ENCODE data around the gene RACK1. TPM values are rescaled to one million over a fixed set of nuclear protein-coding genes. Genes with fewer than 3 reads are reported as not detected.

RACK1 gene
- total RNA-seq, 1 donor from 2014 or later = 4,370 TPM

DNA sequence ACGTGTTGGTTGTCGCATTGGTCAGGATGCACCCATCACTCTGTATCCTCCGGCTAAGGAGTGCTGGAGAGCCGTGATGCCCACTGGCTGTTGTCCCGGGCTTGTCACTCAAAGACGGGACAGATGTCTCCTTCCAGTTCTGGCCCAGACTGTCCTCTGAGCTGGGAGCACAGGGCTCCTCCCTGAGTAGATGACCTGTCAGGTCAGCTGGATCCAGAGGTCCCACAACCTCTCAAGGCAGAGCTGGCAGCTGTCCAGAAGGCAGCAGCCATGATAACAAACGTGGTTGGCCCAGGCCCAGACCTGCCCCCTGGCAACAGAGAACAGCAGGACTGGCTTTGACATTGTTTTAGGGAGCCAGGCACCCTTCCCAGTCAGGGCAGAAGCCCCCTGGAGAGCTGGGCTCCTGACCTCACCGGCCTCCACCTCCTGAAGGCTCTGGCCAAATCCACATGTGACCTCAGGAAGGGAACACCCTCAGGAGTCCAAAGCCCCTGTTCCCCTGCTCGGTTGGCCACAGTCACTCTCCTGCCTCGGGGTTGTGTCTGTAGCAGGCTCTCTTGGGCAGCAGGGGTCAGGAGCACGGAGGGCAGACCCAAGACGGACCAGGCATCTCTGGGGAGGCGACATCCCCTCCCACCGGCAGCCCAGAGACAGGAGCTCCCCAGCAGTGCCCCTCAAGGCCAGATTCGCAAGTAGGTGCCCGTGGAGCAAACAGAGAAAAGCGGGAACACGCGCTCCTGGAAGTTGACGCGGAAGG, 49.0 kb downstream of the RACK1 start:
- peak; percentile 13 for DNase-seq

DNA sequence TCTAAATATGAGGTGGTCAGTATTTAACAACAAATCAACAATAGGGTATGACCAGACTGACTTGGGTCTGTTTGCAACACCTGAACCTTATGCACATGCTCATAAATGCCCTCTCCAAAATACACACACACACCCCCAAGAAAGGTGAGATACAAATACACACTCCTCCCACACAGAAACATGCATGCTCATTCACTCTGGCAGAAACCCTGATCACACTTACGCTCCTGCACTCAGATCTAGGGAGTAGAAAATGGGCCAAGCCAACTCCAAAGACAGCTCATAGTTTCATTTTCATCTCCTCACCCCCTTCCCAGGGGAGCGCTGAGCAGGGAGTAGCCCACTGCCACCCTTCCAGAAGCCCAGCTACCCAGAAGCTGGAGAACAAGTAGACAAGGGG, 50.0 kb downstream of the RACK1 start:
- DNase-seq = no peak

DNA sequence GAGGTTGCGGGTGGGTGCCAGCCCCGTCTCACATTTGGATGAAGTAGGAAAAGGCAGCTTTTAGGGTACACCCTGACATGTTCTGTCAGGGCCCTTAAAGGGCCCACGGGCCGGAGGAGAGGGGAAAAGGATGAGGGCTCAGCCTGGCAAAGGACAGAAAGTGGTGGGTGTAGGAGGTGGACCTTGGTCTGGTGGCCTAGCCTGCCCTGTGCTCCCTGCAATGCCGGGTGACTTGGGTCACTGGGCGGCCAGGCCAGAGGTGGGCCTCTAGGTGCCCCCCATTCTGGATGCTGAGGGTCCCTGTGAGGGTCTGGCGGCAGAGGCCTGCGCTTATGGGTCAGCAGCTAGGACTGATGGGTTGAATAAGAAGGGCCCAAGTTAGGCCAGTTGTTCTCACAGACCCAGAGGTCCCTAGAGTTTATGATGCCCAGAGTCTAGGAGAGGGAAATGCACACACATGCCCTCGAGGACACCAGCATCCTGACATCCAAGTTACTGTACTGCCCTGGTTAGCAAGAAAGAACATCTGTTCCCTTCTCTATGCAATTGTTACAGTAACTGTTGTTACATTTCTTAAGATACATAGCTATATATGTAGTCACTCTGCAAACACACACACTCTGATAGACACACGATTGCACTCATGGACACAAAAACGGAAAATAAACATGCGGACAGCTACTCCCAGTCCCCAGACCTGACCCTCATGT, 51.2 kb downstream of the RACK1 start:
- no peak for DNase-seq

DNA sequence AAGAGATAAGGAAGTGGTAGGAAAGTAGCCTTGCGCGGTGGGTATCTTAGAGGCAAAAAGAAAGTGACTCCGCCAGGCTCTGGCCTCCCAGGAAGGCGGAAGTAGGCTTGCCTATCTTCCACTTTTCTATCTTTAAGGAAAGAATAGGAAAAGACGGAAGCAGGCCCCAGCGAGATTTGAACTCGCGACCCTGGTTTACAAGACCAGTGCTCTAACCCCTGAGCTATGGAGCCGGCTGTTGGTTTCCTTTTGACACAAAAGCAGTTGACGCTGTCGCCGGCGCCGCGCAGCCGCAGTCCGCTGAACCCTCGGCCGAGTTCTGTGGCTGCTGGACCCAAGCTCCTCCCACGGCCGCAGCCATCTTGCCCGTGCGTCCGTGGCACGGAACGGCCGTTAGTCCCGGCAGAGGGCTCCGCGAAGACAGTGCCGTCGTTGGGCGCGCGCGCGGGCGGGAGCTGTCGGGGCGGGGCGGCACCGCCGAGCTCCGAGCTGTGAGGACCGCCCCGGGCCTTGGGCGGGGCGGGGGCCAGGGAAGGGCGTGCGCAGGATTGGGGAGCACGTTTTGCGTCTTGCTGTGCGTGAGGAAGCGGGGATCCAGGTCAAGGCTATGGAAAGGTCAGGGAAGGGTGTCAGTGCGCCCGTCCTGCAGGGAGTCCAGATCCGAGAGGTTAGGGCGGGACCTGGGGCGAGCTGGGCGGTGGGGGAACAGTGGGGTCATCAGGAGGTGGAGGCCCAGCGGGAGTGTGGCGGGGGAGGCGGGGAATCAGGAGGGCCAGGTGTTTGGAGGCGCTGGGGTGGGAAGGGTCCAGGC, 52.0 kb downstream of the RACK1 start:
- DNase-seq = peak; percentile 96

DNA sequence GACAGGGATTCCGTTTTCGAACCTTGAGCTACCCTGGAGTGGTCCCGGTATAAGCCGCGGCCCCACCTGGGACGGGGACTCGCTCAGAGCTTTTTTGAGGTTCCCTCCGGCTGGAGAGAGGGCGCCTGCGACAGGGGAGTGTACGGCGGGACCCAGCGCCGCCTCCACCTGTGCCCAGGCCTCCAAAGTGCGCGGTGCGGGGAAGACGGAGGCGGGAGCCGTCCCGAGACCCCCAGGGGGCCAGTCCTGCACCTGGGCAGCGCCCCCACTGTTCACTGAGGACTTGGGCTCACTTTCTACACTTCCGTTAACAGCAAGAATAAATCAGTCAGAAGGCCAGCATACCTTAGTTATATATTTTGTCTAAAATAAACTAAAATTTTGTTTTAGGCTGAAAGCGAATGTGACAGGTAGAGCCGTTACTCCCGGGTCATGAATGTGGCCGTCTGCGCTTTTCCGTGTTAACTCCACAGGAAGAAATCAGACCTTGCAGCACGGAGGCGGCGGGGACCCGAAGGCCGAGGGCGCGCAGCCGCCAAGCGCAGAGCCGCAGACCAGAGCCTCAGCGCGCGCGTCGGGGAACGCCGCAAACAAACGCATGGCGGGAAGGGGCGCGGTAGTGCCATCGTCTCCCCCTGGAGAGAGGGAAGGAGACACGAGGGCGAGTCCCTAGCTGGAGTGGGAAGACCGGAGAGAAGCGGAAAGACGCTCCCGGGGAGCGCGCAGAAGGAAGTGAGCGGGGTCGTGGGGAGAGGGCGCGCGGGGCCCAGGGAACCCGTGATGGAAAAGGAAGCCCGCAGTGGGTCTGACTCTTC, 52.8 kb downstream of the RACK1 start:
- peak; percentile 73 for DNase-seq

DNA sequence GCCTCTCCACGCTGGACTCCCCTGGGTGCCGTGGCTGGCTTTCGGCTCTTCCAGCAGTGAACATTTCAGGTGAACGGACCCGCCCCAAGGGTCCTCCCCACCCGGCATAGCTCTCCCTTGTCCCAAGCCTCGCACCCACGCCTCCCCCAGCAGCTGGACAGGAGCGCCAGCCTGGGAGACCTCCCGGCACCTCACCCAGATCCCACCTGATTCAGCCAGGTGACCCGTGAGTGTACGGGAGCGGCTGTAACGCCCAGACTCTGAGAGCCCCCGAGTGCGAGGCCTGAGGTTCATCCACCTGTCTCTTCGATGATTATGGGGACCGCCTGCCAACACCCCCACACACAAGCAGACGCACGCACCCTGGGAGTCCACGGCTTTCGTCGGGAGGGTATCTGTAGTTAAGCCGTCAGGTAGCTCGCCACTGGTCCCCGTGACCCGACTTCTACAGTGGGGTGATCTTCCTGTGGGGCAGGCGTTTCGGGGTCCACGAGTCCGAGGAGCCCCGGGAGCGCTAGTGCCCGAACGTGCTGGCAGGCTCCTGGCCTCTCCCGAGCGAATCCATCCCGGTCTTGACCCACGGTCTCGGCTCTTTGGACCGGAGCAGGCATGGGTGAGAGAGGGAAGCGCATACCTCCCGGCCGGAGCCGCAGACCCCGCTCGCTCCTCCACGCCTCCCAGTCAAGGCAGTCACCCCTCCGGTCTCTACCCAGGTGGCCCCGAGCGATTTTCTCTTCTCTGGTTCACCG, 53.6 kb downstream of the RACK1 start:
- peak; percentile 26 for DNase-seq

DNA sequence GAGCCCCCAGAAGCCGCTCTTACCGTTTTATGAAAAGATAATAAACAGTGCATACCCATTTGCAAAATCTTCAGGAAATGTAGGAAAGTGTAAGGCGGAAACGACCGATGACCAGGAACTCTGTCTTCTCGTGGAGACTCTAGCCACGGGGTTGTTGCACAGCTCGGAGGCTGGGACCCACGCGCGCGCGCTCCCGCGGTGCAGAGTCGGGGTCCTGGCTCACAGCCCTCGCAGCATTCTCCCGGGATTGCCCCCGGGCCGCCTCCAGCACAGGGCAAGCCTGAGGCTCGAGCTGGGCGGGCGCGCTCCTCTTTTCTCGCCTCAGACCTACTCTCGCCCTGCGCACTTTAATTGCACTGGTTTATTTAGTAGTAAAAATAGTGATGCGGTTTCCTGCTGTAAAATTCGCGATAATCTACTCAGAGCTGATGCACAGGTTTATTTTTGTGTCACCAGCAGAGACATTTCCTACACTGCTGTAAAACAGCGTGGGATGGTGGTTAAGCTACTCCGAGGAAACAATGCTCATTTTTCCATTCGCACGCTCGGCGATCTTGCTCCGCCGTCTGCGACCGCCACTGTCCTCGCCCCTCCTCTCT, 54.2 kb downstream of the RACK1 start:
- peak; percentile 58 for DNase-seq

DNA sequence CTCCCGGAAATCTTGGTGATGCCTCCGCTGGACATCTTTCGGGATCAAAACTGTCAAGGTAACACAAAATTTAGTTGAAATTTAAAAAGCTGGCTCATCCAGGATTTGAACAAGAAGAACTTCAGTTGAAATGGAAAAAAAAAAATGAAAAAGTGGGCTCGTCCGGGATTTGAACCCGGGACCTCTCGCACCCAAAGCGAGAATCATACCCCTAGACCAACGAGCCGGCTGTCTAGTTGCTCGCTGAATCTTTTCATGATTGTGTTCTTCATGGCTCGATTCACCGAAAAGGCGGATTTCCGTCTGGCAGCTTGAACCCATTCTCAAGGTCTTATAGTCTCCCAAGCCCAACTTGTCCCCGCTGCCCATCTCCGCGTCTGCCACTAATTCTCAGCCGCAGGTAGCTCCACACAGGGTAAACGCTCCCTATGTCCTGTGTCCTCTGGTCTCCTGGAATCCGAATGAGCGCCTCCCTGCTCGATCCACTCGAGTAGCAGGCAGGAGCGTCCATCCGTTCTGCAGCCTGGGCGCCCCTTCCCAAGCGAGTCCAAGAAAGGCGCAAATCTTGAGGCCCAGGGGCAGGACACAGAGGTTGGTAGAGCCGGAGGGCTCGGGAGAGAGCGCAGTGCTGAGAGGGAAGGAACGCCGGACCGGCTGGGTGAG, 54.9 kb downstream of the RACK1 start:
- peak; percentile 82 for DNase-seq

DNA sequence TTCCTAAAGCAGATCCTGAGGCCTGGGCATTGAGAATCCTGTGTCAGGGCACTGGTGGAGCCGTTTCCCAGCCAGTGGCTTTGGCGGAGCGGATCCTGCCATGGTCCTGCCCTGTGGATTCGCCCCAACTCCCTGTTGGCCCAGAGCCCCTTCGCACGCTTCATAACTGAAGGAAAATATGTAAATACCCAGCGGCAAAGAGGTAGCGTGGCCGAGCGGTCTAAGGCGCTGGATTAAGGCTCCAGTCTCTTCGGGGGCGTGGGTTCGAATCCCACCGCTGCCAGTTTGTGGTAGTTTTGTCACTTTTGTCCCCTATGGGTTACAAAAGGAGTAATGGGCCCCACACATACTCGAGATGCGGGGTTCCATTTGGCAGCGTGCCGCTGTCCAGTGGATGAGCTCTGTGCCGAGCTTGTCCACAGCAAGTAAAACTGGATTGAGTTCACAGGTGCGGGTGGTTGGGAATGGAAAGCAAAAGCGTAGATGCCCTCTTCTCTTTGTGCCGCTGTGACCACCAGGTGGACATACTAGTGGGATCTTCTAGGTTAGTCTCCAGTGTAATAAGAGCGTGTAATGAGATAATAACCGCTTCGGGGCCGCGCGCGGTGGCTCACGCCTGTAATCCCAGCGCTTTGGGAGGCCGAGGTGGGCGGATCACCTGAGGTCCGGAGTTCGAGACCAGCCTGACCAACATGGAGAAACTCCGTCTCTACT, 56.0 kb downstream of the RACK1 start:
- peak; percentile 85 for DNase-seq

DNA sequence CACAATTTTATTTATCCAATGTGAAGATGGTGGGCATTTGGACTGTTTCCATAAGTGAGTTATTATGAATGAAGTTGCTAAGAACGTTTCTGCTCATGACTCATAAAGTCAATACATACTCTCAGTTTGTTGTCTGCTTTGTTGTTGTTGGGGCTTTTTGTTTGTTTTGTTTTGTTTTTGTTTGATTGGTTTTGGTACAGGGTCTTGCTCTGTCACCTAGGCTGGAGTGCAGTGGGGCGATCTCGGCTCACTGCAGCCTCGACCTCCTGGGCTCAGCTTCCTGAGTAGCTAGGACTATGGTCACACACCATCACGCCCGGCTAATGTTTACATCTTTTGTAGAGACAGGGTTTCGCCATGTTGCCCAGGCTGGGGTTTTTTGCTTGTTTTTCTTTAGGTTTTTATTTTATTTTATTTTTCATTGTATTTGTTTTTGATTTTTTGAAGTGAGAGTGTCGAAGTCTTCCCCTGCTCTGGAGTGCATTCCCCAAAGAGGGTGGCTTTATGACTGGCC, 56.7 kb downstream of the RACK1 start:
- DNase-seq = no peak

Other genes with a start within 250 kb of the RACK1 start
- 0.05 and 0.17 TPM in 2 replicates for gene BTNL9, start 203.6 kb downstream of the RACK1 start, total RNA-seq
- gene OR2V1, start 112.7 kb downstream of the RACK1 start, total RNA-seq = not detected in 2 replicates
- gene OR2V2, start 96.3 kb downstream of the RACK1 start, total RNA-seq = not detected in 2 replicates
- gene TRIM7, start 38.7 kb downstream of the RACK1 start, total RNA-seq = 2.7 and 5.2 TPM in 2 replicates
- 9.0 and 9.2 TPM in 2 replicates for gene TRIM41, start 20.6 kb downstream of the RACK1 start, total RNA-seq
- gene TRIM52, start 17.2 kb upstream of the RACK1 start, total RNA-seq = 6.3 and 8.8 TPM in 2 replicates
- gene OR4F3, start 123.4 kb upstream of the RACK1 start, total RNA-seq = not detected in 2 replicates

Measured in dermis blood vessel endothelial cell (primary cell).